ENCODE measurements around the gene ZCCHC7.

ZCCHC7 gene

GRCh38 chr9:37217161-37217560 lies 96.8 kb downstream of the ZCCHC7 start:
- Histone ChIP-seq H3K4me3 (no peak overlapping the region), H3K9ac (no peak overlapping the region), H3K4me2 (no peak overlapping the region), H3K27ac (no peak overlapping the region), H3K9me3 (no peaks in the 10 kb centered on the region), H3K36me3 (peaks cover 77% of the 10 kb centered on the region), H4K20me1 (peaks cover 100% of the 10 kb centered on the region), H3K27me3 (no peaks in the 10 kb centered on the region), H3K4me1 (peaks cover 92% of the 10 kb centered on the region)
- TF ChIP-seq Cebpa-rat (IDR thresholded peaks at IDR 0.05), result no peak

GRCh38 chr9:37218800-37219425 lies 98.5 kb downstream of the ZCCHC7 start:
- Histone ChIP-seq H3K27ac (no peak overlapping the region), H3K27me3 (no peaks in the 10 kb centered on the region), H4K20me1 (peaks cover 100% of the 10 kb centered on the region), H3K4me2 (peak overlapping the region; percentile 34), H3K36me3 (peaks cover 61% of the 10 kb centered on the region), H3K9ac (no peak overlapping the region), H3K9me3 (no peaks in the 10 kb centered on the region), H3K4me1 (peaks cover 87% of the 10 kb centered on the region), H3K4me3 (no peak overlapping the region)
- TF ChIP-seq Cebpa-rat (IDR thresholded peaks at IDR 0.05), result no peak

- Histone ChIP-seq H3K9me3 (no peaks in the 10 kb centered on the region), H3K4me3 (no peak overlapping the region), H3K27me3 (no peaks in the 10 kb centered on the region), H3K4me1 (peaks cover 91% of the 10 kb centered on the region), H4K20me1 (peaks cover 100% of the 10 kb centered on the region), H3K9ac (no peak overlapping the region), H3K27ac (peak overlapping the region; percentile 24; the same call in 1 of the 2 replicates), H3K4me2 (peak overlapping the region; percentile 34), H3K36me3 (peaks cover 55% of the 10 kb centered on the region)
- no peak for TF ChIP-seq Cebpa-rat (IDR thresholded peaks at IDR 0.05)
Measured at GRCh38 chr9:37220971-37221370, 100.6 kb downstream of the ZCCHC7 start.

- H3K9me3 ChIP-seq, result no peaks in the 10 kb centered on the region
- peaks cover 49% of the 10 kb centered on the region for H3K36me3 ChIP-seq
- TF ChIP-seq Cebpa-rat (IDR thresholded peaks at IDR 0.05), result no peak
- no peak overlapping the region for H3K9ac ChIP-seq
- peaks cover 100% of the 10 kb centered on the region for H4K20me1 ChIP-seq
- H3K4me1 ChIP-seq, result peaks cover 92% of the 10 kb centered on the region
- H3K4me2 ChIP-seq, result peak overlapping the region; percentile 34
- 0 out of 2 replicates have a peak overlapping the region, but pooled peaks have one; percentile 24 for H3K27ac ChIP-seq
- no peaks in the 10 kb centered on the region for H3K27me3 ChIP-seq
- no peak overlapping the region for H3K4me3 ChIP-seq
Measured at GRCh38 chr9:37221489-37222106, 101.2 kb downstream of the ZCCHC7 start.

GRCh38 chr9:37229455-37229854 lies 109.1 kb downstream of the ZCCHC7 start:
- Histone ChIP-seq H3K4me1 (peaks cover 92% of the 10 kb centered on the region), H3K9me3 (no peaks in the 10 kb centered on the region), H3K27me3 (no peaks in the 10 kb centered on the region), H3K27ac (no peak overlapping the region), H3K4me3 (no peak overlapping the region), H3K4me2 (no peak overlapping the region), H3K36me3 (peaks cover 65% of the 10 kb centered on the region), H3K9ac (no peak overlapping the region), H4K20me1 (peaks cover 100% of the 10 kb centered on the region)
- TF ChIP-seq Cebpa-rat (IDR thresholded peaks at IDR 0.05), result no peak

- Histone ChIP-seq H3K4me2 (no peak overlapping the region), H3K4me1 (peaks cover 92% of the 10 kb centered on the region), H3K27me3 (no peaks in the 10 kb centered on the region), H3K4me3 (no peak overlapping the region), H3K9me3 (no peaks in the 10 kb centered on the region), H3K36me3 (peaks cover 64% of the 10 kb centered on the region), H3K27ac (no peak overlapping the region), H3K9ac (no peak overlapping the region), H4K20me1 (peaks cover 100% of the 10 kb centered on the region)
- TF ChIP-seq Cebpa-rat (IDR thresholded peaks at IDR 0.05), result no peak
Measured at GRCh38 chr9:37229882-37230482, 109.6 kb downstream of the ZCCHC7 start.

GRCh38 chr9:37236822-37237221 lies 116.4 kb downstream of the ZCCHC7 start:
- H3K4me1 ChIP-seq, result peaks cover 97% of the 10 kb centered on the region
- no peak overlapping the region for H3K27ac ChIP-seq
- no peaks in the 10 kb centered on the region for H3K9me3 ChIP-seq
- H3K36me3 ChIP-seq, result peaks cover 79% of the 10 kb centered on the region
- H3K4me2 ChIP-seq, result peak overlapping the region; percentile 18
- H4K20me1 ChIP-seq, result peaks cover 99% of the 10 kb centered on the region
- H3K9ac ChIP-seq, result no peak overlapping the region
- H3K4me3 ChIP-seq, result no peak overlapping the region
- no peaks in the 10 kb centered on the region for H3K27me3 ChIP-seq
- TF ChIP-seq Cebpa-rat (IDR thresholded peaks at IDR 0.05), result no peak

GRCh38 chr9:37238122-37238521 lies 117.7 kb downstream of the ZCCHC7 start:
- Histone ChIP-seq H3K4me2 (peak overlapping the region; percentile 18), H3K36me3 (peaks cover 68% of the 10 kb centered on the region), H3K9me3 (no peaks in the 10 kb centered on the region), H3K9ac (no peak overlapping the region), H3K27me3 (no peaks in the 10 kb centered on the region), H3K27ac (no peak overlapping the region), H4K20me1 (peaks cover 99% of the 10 kb centered on the region), H3K4me1 (peaks cover 97% of the 10 kb centered on the region), H3K4me3 (no peak overlapping the region)
- TF ChIP-seq Cebpa-rat (IDR thresholded peaks at IDR 0.05), result no peak

- peaks cover 64% of the 10 kb centered on the region for H3K36me3 ChIP-seq
- peak overlapping the region; percentile 12; the same call in 1 of the 2 replicates for H3K4me2 ChIP-seq
- no peak for TF ChIP-seq Cebpa-rat (IDR thresholded peaks at IDR 0.05)
- H4K20me1 ChIP-seq, result peaks cover 99% of the 10 kb centered on the region
- H3K27me3 ChIP-seq, result no peaks in the 10 kb centered on the region
- H3K4me1 ChIP-seq, result peaks cover 97% of the 10 kb centered on the region
- no peaks in the 10 kb centered on the region for H3K9me3 ChIP-seq
- no peak overlapping the region for H3K4me3 ChIP-seq
- H3K27ac ChIP-seq, result peak overlapping the region; percentile 23; the same call in 1 of the 2 replicates
- no peak overlapping the region for H3K9ac ChIP-seq
Measured at GRCh38 chr9:37239224-37239859, 119.0 kb downstream of the ZCCHC7 start.
